ENCODE data around the gene SKIDA1.
A peak's percentile ranks its signal among the peaks of the same experiment; 100 is the strongest.

SKIDA1 gene

GRCh38 chr10:21499701-21500577 lies 25.5 kb downstream of the SKIDA1 start:
- no peak for FAIRE-seq

- FAIRE-seq: no peak
These were observed 26.5 kb downstream of the SKIDA1 start for GRCh38 chr10:21498986-21499385.

GRCh38 chr10:21498377-21498776 lies 27.1 kb downstream of the SKIDA1 start:
- FAIRE-seq: no peak

GRCh38 chr10:21497177-21497807 lies 28.2 kb downstream of the SKIDA1 start:
- peak; percentile 59 for FAIRE-seq

DNA sequence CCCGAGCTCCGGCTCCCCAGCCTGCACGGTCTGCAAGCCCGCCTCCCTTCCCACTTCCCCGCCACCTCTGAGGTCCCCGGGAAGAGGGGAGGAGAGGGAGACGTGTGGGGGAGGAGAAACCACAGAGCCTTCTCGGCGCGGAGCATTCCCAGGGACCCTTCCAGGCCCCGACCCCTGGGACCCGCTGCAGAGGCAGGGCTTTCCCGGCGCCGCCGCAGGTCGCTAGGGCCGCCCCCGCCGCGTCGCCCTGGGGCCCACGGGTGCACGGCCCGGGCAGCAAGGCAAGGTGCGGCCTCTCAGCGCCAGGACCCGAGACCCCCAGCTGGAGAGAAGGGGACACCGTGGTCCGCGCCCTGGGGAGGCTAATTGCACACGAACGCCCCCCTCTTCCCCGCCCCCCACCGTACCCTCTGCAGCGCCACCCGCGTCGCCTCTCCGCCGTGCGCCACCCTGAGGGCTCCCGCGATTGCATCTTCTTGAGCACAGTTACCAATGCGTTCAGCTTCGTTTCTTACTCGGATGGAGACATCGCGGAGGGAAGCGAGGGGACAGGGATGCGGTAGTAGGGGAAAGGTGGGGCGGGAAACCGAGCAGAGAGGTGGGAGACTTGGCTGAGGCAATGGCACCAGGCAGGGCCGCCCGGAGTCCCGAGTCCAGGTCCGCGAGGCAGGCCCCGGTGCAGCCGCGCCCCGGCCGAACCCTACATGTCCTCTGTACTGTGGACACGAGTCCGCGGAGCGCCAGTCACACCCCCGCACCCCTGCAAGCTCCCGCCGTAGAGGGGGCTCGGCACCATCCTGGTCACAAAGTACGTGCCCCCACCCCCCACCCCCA lies 28.9 kb downstream of the SKIDA1 start:
- no peak for FAIRE-seq

DNA sequence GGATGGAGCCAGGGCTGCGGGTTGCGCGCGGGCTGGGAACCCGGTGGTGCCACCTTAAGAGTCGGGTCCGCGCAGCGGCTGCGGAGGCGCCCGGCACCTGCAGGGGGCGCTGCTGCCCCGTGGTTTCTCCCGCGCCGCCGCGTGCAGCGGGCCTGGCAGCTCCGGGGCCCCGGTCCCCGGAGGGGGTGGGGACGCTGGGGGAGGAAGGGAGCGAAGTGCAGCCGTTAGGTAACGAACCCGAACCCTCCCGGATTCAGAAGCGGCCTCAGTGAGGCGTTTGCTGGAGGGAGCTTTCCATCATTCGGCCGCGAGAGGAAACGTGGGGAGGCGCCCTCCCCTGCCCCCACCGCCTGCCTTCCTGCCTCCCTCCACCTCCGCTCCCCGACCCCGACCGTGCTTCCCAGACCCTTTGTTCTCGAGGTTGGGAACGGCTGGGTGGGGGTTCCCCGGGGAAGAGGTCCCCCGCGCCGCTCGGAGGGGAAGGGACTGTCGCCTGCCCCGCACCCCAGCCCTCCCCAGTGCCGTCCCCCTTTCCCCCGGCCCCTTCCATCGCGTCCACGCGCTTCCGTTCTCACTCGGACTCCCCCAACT lies 29.6 kb downstream of the SKIDA1 start:
- no peak for FAIRE-seq

DNA sequence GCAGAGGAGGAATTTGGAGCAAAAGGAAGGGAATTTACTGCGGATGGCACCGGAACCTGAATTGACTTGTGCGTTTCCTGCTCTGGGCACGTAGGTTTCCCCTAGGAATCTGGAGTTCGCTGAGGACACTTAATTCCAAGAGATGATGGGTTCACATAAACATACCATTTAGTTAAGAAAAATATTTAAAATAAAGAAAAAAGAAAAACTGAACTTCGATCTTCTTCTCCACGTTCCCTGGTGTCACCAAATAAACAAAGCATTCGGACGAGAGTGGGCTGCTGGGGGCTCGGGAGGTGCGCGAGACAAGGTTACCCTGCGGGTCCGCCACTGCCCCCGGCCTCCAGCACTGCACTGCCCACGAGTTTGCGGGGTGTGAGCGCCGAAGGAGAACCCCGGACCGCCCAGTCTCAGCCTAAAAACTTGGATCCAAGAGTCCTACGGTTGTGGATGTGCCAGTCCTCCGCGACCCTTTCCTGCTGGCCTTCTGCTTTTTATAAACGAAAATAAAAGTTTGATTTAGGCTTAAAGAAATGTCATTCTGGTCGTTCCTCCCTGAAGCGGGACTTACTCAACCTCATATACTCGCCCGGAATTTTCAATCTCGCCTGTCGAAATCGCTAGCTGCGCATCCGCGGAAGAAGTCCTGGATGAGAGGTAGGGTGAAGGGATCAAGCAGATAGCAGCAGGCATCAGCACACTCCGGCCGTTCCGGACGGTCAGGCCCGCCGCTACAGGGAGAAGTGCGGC lies 30.3 kb downstream of the SKIDA1 start:
- no peak for FAIRE-seq

- no peak for FAIRE-seq
These were observed 31.1 kb downstream of the SKIDA1 start for GRCh38 chr10:21494191-21495001.

DNA sequence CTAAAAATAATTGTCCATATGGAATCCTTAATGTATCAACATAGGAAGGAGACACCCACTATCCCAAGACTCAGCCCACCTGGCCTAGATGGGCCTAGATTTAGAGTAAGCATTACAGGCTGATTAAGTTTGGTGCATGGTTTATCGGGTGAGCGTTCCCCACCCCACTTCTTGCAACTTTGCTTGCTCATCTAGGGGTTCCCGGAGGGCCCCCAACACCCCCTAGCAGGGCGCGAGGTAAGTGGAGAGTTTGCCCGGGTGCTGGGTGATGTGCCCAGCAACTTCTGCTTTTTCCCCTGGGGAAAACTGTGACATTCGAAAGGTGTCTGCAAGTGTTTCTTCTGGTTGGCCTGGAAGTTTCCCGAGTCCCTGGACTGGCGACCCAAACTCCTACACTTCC lies 31.7 kb downstream of the SKIDA1 start:
- FAIRE-seq: no peak

DNA sequence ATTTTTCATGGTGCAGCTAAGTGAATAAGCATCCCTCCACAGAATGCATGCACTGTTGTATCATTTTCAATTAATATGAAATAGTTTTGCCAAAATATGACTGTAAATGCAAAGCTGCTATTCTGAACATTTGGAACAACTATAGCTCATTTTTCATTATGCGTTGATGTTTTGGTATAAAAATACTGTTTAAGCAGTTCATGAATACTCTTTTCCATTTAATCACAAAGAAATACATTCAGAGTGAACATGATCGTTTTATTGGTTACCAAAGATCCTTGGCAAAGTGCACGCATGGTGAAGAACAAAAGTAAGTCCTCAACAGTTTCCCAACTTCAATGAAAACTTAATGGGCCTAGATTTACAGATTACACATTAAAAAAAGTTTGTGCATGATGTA lies 33.1 kb downstream of the SKIDA1 start:
- no peak for FAIRE-seq

GRCh38 chr10:21490711-21491105 lies 34.8 kb downstream of the SKIDA1 start:
- FAIRE-seq: no peak

DNA sequence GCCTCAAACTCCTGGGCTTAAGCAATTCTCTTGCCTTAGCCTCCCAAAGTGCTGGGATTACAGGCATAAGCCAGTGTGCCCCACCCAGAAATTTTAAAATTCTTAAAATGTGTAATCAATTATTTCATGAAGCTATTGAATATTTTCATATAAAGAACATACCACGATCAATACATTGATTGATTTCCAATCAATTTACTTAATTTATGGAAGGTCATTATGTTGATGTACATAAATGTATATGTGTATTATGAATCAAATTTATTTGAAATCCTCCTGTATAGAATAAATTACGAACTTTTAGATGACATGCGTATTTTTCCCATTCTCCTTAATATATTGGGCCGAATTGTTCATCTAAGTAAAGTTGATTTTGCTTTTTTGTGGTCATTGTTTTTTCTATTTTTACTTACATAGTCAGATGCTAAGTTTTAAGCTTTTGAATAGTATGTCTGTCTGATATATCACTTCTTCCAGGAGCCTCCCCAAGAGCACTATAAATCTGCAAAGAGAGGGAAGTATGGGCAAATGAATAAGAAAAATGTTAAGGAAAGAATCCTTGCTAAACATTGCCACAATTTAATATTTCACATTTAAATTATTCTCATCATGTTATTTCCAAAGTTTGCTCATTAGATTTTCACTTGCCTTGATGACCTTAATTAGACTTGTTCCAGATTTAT lies 35.3 kb downstream of the SKIDA1 start:
- FAIRE-seq: peak; percentile 5

- no peak for FAIRE-seq
These were observed 36.5 kb downstream of the SKIDA1 start for GRCh38 chr10:21488957-21489446.

- FAIRE-seq: no peak
These were observed 37.1 kb downstream of the SKIDA1 start for GRCh38 chr10:21488246-21488956.

DNA sequence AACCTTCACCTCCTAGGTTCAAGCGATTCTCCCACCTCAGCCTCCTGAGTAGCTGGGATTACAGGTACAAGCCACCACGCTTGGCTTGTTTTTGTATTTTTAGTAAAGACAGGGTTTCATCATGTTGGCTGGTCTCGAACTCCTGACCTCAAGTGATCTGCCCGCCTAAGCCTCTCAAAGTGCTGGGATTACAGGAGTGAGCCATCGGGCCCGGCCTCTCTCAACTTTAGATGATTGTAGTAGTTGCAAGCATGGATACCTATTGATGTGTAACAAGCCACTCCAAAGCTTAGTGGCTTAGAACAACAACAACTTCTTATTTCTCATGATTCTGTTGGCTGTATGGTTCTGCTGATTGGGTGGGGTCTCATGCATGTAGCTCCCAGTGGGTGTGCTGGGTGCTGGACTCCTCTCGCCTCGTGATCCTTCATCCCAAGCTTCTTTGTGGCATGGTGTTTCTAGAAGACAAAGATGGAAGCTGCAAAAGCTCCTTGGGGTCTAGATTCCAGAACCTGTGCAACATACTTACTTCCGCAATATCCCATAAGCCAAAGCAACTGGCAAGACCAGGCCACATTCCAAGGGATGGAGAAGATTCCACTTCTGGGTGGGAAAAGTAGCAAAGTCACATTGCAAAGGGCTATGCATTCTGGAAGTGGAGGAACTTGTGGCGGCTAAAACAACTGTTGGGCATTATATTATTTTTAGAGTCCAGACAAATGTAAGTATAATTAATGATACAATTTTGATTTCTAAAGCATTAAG lies 37.9 kb downstream of the SKIDA1 start:
- FAIRE-seq: no peak

GRCh38 chr10:21482821-21483220 lies 42.7 kb downstream of the SKIDA1 start:
- FAIRE-seq: no peak

DNA sequence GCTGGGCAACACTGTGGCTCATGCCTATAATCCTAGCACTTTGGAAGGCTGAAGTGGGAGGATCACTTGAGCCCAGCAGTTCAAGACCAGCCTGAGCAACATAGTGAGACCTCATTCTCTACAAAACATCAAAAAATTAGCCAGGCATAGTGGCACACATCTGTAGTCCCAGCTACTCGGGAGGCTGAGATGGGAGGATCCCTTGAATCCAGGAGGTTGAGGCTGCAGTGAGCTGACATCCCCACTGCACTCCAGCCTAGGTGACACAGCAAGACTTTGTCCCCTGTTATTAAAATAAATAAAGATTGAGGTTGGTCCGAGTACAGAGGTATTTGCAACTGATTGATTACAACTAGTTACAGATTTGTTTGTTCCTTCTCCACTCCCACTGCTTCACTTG lies 44.1 kb downstream of the SKIDA1 start:
- FAIRE-seq: no peak

DNA sequence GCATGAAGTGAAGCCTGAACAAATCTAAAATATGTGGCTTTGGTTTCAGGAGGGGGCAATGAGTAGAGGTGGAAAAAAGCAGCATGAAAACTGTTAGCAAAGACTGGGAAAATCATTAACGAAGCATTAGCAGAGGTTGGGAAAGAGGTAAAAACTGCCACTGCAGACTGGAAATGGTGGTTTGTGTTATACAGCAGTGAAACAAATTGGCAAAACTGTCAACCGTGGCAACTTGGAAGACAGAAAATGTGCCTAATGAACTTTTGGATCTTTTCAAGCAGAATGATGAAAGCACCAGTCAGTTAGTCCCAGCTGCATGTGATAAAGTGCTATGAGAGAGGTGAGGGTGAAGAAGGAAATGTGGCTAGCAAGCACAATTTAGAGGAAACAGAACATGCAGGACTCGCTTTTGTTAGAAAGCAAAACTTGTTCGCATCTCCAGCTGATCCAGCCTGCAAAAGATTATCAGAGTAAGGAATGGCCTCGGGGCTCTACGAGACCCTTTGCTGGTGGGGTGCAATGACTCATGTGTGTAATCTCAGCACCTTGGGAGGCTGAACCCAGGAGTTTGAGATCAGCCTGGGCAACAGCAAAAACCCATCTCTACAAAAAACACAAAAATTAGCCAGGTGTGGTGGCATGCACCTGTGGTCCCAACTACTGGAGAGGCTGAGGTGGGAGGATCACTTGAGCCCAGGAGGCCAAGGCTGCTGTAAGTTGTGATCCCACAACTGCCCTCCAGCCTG lies 45.7 kb downstream of the SKIDA1 start:
- FAIRE-seq: no peak
